Right renal pelvis (tissue), 4 donors: ENCODE results near the gene ZFAND2A. TPM values are rescaled to one million over a fixed set of nuclear protein-coding genes. Genes with fewer than 3 reads are reported as not detected.
"Not testable (repeated sequence)": the region's sequence is repeated elsewhere in the genome, so short reads cannot be mapped to it uniquely, and the experiment has no call there.

Source experiments
- DNase-seq, 4 donors: peaks; one replicate each; pipeline ENCODE4 v3.0.0-alpha.2; 2013; ENCODE audit warnings: low read depth in 4 of 4, low spot score in 3 of 4, missing footprints in 1 of 4
- polyA plus RNA-seq, 4 donors: library from polyadenylated mRNA; unstranded; fragments of 120-200 nt; gene quantifications; one replicate each; pipeline ENCODE4 v1.2.1, GENCODE V29; 2013; ENCODE audit not compliant: insufficient read length in 4 of 4

Gene ZFAND2A
- polyA plus RNA-seq, 4 donors = 18.4 to 27.2 (median 23.6) TPM

GRCh38 chr7:1154172-1154739, 5.7 kb downstream of the ZFAND2A start:
- no peak for DNase-seq

- no peak for DNase-seq
Measured at GRCh38 chr7:1152492-1152891, 7.5 kb downstream of the ZFAND2A start.

- no peak for DNase-seq
Measured at GRCh38 chr7:1151653-1152425, 8.2 kb downstream of the ZFAND2A start.

- DNase-seq = no peak
Measured at GRCh38 chr7:1151156-1151555, 8.8 kb downstream of the ZFAND2A start.

- DNase-seq = no peak
Measured at GRCh38 chr7:1150400-1151002, 9.5 kb downstream of the ZFAND2A start.

- no peak for DNase-seq
Measured at GRCh38 chr7:1149351-1149794, 10.6 kb downstream of the ZFAND2A start.

- DNase-seq = not testable (repeated sequence)
Measured at GRCh38 chr7:1147873-1148272, 12.1 kb downstream of the ZFAND2A start.

- DNase-seq = no peak
Measured at GRCh38 chr7:1144269-1144771, 15.7 kb downstream of the ZFAND2A start.

GRCh38 chr7:1143031-1143430, 17.0 kb downstream of the ZFAND2A start:
- DNase-seq = not testable (repeated sequence)

GRCh38 chr7:1142051-1142635, 17.9 kb downstream of the ZFAND2A start:
- DNase-seq = no peak

GRCh38 chr7:1141651-1142050, 18.3 kb downstream of the ZFAND2A start:
- DNase-seq = no peak

GRCh38 chr7:1140476-1141104, 19.4 kb downstream of the ZFAND2A start:
- DNase-seq = no peak

GRCh38 chr7:1137517-1138167, 22.4 kb downstream of the ZFAND2A start:
- DNase-seq = no peak

- DNase-seq = no peak
Measured at GRCh38 chr7:1136841-1137516, 23.0 kb downstream of the ZFAND2A start.

- DNase-seq = no peak
Measured at GRCh38 chr7:1134951-1135350, 25.0 kb downstream of the ZFAND2A start.

- no peak for DNase-seq
Measured at GRCh38 chr7:1131471-1132265, 28.3 kb downstream of the ZFAND2A start.

GRCh38 chr7:1130021-1130990, 29.7 kb downstream of the ZFAND2A start:
- DNase-seq = no peak

GRCh38 chr7:1129431-1129830, 30.6 kb downstream of the ZFAND2A start:
- no peak for DNase-seq
